ACHN (cell line): Measurements from ENCODE around the gene SUSD3.
"Not testable (repeated sequence)": the region's sequence is repeated elsewhere in the genome, so short reads cannot be mapped to it uniquely, and the experiment has no call there.

ENCODE experiments used
- DNase-seq: peaks from one replicate; pipeline ENCODE4 v3.0.0-alpha.2; 2015
- in situ Hi-C: cut with HindIII; loops from 2 replicates; pipeline ENCODE4 v1.10.0; 2017; ENCODE audit warnings: low sequenced_read_pairs, low pct_ligation_motif_present, low pct_unique_long_range_greater_than_20kb

SUSD3 gene

DNA sequence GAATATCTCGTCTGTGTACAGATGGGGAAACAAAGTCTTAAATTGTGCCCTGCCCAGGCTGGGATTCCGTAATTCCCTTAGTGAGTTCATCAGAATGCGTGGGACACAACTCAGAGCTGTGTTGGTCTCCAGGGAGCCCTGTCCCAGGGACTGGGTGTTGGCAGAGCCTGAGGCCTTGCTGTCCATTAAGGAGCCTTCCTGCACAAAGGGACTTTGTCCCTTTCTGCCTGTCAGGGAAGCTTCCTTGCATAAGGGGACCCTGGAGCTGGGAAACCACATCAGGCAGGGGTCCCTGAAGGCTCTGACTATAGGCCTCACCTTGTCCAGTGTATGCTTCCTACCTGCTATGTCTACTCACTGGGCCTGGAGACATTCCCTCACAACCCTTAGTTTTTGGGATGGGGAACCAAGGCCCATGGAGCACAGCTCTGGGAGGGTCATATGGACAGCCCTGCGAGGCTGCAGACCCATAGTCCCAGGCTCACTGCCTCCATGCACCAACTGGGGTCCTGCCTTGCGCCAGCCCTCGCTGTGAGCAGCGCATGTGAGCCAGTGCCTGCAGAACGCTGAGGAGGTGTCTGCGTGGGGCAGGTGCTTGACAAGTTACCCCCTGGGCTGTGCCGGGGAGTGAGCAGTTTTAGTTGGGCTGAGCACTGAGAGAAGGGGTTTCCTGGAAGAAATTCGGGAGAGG, 39.2 kb downstream of the SUSD3 start:
- no peak for DNase-seq
- in situ Hi-C loops, result no loop called here

DNA sequence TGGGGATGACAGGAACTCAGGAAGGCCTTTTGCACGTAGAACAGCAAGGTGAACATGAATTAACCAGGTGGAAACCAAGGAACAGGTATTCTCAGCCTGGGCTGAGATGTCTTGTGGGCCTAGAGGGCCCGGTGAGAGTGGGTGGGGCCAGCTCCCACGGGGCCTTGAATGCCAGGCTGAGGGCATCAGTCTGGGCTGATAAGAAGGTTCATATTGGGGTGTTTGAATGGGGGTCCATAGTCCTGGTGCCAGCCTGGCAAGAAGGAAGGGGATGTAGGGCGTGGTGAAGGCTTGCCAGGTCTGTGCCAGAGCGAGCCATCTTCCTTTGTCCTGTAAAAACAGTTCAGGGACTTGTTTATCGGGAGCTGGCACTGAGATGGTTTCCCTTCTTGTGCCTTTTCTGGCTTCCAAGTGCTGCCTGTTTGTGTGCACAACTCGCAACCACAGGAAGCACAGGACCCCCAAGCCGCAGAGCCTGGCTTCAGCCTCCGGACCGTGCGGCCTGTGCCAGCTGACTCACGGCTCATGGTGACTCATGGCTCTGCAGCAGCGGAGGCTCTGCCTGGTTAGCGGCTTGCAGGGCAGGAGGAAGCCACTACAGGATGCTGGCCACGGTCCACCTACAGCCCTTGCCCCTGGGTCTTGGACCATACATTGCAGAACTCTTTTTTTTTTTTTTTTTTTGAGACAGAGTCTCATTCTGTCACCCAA, 39.9 kb downstream of the SUSD3 start:
- in situ Hi-C loops, result no loop called here
- peak; percentile 92 for DNase-seq

DNA sequence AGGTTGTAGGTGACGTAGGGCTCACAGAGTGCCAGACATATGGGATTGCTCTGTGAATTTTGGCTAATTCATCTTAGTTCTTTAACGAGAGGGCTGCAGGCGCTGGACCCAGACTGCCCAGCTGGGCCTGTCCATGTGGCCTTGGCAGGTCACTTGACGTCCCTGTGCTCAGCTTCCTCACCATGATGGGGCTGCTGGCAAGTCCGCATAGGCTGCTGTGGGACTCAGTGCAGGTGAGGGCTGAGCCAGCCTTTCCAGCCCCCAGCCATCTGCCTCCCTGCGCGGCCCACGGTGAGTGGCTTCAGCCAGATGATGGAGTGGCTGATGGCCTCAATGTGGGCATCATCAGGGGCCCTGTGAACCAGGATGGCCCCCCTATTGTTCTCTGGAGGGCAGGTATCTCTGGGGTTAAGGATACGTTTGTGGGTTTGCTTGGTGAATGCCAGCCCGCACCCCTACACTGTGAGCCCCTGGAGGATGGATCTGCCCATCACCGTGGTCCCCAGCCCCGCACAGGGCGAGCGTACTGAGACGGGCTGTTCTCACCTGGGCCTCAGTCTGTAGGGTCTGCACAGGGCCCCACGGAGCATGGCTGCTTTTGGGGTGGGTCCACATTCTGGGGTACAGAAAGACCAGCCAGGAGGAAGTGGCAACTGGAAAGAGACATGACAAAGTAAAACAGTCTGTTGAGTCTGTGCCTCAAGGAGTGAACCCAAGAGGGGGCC, 41.2 kb downstream of the SUSD3 start:
- in situ Hi-C loops, result no loop called here
- no peak for DNase-seq

DNA sequence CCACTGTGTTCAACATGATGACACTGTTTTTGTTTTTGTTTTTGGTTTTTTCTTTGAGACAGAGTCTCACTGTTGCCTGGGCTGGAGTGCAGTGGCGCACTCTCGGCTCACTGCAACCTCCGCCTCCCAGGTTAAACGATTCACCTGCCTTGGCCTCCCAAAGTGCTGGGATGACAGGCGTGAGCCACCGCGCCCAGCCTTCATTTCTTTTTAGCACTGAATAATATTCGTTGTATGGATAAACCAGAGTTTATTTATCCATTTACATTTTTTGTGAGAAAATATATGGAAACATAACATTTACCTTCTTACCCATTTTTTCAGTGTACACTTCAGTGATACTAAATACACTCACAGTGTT, 41.8 kb downstream of the SUSD3 start:
- DNase-seq, result no peak
- in situ Hi-C loops, result no loop called here

DNA sequence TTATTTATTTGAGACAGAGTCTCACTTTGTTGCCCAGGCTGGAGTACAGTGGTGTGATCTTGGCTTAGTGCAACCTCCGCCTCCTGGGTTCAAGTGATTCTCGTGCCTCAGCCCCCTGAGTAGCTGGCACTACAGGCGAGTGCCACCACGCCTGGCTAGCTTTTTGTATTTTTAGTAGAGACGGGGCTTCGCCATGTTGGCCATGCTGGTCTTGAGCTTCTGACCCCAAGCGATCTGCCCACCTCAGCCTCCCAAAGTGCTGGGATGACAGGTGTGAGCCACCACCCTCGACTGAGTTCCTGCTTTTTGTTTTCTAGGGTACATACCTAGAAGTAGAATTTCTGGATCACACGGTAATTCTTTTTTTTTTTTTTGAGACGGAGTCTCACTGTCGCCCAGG, 42.6 kb downstream of the SUSD3 start:
- in situ Hi-C loops, DNase-seq: not testable (repeated sequence)

DNA sequence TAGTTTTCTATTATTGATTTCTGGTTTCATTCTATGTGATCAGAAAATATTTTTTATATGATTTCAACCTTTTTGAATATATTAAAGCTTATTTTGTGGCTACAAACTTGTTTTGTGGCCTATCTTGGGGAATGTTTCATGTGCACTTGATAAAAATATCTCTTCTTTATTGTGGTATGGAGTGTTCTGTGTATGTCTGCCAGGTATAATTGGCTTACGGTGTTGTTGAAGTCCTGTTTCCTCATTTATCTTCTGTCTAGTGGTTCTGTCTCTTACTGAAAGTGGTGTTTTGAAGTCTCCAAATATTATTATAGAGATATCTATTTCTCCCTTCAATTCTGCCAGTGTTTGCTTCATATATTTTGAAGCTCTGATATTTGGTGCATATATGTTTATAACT, 47.1 kb downstream of the SUSD3 start:
- no peak for DNase-seq
- in situ Hi-C loops, result no loop called here

DNA sequence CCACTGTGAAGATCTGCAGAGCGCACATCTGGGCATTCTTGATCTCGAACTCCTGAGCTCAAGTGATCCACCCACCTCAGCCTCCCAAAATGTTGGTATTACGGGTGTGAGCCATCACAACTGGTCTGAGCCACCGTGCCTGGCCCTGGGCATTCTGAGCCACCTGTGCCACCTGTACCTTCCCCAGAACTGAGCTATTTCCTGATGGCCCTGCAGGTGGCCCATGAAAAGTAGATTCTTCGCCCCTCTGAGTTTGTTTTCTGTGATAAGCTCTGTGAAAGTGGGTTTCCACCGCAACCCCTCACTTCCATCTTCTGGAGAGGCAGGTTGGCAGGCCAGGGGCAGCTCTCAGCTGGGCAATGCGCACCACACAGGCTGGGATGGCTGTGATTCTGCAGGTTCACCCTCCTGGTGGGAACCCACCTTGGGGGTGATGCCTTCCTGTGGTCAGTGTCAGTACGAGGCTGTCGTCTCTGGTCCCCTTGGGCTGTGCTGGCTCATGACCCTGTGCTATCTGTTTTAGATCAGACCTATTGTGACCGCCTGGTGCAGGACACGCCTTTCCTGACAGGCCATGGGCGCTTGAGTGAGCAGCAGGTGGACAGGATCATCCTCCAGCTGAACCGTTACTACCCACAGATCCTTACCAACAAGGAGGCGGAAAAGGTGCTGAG, 48.8 kb downstream of the SUSD3 start:
- in situ Hi-C loops, result no loop called here
- no peak for DNase-seq

DNA sequence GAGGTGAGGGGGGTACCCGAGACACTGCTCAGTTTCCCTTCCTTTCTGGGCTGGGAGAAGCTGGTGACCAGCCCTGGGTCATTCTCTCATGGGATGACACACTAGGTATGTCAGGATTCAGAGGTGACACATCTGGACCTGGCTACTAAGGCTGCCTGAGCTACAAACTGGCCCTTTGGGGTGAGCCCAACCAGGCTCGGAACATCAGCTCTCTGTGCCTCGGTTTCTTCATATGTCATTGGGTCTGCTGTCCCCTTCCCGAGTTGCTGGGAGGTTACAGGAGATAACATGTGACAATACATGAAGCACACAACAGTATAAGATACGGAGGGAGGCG, 49.3 kb downstream of the SUSD3 start:
- in situ Hi-C loops, result no loop called here

DNA sequence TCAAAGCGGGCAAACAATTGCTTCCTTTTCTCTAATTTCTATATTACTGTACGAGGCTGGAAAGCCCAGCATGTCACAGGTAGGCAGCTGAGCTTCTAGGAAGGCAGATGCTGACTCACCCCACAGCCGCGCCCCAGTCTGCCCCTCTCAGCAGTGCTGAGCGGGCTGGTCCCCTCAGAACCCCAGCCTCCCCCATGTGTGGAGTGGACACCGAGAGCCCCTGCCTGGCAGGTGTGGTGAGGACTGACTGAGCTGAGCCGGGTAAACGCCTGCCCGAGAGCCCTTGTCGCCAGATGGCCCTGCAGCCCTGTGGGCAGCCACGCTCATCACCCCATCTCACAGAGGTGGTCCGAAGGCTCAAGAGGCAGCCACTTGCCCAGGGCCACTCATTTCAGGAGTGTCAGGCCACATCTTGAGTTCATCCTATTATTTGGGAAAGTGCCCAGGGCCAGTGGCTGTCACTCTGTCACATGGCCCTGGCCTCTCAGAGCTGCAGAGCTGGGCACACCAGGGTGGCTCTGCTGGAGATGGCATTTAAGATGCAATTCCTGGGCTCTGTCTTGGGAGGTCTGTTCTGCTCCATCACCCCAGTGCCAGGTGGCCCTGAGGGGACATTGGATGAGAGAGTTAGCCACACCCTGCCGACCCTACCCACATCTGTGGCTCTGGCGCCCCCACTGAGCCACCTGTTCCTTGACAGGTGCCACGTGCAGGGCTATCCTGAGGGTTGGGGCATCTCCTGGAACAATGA, 50.0 kb downstream of the SUSD3 start:
- in situ Hi-C loops, result no loop called here
- DNase-seq, result no peak

More for the DNA sequence above, 49.3 kb downstream of the SUSD3 start:
- no peak for DNase-seq

DNA sequence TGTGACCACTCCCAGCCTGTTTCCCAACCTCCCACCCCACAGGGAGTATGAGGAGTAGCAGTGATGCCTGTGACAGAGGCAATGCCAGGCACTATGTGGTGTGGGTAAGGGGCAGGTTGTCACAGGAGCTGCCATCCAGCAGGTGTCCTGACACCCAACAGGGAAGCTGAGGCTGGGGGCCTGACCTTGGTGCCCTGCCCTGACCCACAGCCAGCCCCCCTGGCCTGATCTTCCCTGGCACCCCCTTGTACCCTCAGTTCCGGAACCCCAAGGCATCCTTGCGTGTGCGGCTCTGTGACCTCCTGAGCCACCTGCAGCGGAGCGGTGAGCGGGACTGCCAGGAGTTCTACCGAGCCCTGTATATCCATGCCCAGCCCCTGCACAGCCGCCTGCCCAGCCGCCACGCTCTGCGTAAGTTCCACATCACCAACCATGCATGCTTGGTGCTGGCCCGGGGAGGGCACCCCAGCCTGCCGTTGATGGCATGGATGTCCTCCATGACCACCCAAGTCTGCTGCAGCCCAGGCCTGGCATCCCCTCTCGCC, 51.9 kb downstream of the SUSD3 start:
- in situ Hi-C loops, result no loop called here
- peak; percentile 58 for DNase-seq

DNA sequence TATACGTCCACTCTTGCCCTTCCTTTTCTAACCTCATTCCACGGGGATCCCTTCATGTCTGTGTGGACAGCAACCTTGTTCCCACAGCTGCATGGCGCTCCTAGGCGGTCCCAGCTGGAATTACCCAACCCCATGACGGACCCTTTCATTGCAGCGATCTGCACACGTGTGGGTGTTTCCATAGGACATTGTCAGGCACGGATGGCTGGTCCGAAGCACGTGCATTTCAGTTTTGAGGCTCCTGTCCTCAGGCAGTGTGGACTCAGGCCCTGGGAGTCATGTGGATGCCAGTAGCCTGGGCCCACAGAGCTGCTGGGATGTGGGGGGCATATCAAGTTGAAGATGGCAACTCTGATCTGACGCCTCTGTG, 52.5 kb downstream of the SUSD3 start:
- in situ Hi-C loops, result no loop called here
- DNase-seq, result no peak

DNA sequence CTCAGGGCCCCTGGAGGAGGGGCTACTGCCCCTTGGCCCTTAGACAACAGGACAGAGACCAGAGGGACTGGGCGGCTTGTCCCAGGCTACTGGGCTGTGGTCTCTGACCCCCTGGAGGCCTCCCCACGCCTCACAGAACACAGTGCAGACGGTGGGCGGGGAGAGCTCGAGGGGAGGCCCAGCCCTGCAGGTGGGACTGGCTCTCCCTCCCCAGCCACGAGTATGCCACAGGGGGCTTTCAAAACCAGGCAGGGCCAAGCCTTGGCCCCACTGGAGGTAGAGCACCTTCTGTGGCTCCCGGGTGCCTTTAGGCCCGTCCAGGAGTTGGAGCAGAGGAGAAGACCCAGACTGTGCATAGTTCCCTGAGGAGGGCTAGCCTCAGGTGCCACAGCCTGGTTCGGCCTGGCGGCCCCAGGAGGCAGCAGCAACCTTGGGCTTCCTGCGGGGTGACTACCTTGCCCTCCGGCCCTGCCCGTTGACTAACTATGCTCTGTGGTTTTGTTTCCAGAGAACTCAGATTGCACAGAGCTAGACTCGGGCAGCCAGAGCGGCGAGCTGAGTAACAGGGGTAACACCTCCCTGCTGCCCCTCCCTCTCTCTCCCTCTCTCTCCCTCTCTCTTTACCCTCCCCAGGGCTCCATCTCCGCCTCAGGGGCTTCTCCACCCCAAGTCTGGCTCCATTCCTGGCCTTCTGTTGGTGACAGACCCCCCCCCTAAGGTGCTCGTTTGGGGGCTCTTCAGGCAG, 53.0 kb downstream of the SUSD3 start:
- DNase-seq, result peak; percentile 68
- in situ Hi-C loops, result no loop called here

DNA sequence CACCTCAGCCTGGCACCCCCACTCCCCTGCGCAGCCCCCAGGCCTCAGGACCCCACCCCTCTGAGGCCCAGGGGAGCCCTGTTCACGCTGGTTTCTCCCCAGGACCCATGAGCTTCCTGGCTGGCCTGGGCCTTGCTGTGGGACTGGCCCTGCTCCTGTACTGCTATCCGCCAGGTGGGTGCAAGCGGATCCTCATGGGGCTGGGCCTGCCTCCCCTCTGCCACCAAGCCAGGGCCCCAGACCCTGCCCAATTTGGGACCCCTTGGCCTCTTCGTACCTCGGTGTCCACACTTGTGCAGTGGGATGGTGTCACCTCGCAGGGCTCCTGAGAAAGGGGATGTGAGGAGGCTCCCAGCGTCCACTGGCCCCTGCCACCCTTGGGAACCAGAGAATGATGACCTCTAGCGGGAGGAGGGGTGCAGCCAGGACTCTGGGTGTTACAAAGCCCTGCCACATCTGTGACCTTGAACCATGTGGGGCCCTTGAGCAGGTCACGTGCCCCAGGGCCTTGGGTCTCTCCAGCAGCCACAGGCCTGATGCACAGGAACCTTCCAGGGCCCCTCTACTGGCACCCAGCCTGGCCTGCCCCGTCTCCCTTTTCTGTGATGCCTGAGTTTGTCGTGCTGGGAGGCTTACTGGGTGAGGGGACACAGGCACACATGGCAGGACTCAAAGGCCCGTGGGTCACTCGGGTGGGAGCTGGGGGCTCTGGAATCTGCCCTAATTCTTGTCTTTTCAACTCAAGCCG, 53.8 kb downstream of the SUSD3 start:
- in situ Hi-C loops, result no loop called here
- DNase-seq, result no peak

DNA sequence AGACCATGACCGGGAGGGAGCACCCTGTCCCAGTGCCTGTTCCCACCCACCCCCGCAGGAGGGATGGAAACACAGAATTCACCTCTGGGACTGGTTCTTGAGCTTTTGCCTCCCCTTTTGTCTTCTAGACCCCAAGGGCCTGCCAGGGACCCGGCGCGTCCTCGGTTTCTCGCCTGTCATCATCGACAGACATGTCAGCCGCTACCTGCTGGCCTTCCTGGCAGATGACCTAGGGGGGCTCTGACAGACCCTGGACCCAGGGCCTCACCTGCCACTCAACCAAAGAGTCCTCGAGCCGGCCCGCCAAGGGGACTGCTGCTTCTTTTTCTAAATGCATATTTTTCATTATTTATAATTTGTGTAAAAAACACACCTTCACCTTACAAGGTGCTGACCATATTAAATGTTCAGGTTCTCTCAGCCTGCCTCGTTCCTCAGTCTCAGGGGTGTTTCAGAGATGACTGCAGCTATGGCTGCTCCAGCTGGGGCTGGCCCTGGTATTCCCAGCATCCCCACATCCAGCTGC, 54.4 kb downstream of the SUSD3 start:
- in situ Hi-C loops, result no loop called here
- no peak for DNase-seq

DNA sequence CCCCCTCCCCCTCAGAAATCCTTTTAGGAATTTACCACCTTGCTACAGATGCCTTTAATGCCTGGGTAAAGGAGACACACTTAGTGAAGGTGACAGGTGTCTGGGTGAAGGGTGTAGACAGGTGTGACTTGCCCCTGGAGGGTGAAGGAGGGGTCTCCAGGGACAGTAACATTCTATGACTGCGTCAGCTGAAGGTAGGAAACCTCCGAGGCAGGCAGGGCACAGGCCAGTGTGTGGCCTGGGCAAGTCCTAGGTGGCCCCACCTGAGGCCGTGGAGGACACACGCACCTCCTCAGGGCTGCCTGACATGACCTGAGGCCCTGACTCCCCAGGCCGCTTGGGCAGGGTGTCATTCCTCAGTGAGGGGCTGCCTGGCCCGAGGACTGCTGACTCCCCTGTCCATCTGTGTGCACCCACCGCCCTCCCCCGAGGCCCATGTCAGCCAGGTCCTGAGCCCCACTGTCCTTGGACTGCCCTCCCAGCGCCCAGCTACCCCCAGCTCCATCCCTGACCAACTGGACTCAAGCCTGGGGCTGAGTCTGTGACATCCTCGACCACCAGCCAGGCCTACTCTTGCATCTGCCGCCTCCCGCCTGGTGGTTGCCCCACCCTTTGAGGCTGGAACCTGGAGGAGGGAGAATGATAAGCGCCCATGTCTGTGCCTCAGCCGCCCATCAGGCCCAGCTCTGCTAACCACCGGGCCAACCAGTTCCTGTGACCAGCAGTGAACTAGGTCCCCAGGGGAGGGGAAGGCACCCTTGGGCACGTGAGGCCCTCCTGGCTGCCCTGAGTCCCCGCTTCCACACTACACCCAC, 55.9 kb downstream of the SUSD3 start:
- in situ Hi-C loops, result no loop called here
- DNase-seq, result no peak

DNA sequence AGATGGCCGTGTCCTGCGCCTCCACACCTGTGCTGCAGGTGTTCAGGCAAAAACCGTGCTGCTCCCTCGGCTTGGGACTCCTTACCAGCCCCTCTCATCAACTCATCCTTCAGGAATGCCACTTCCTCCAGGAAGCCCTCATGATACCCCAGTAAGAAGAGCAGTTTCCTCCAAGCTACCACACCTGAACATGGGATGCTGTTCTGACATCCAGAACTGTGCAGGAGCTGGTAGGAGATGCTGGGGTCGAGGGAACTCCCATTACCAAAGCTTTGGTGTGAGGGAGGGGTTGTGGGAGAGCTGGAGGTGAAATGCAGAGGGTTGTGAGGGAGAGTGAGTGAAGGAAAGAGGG, 56.5 kb downstream of the SUSD3 start:
- in situ Hi-C loops, result no loop called here
- DNase-seq, result no peak
